ENCODE measurements around the gene TMEM131L.

- TF ChIP-seq CTCF (IDR thresholded peaks at IDR 0.05; ENCODE audit: extremely low read depth in 1 of 2, insufficient read depth in 1 of 2, low read depth in 1 of 2, low read length in 2 of 2), result no peak
- no peak for TF ChIP-seq EZH2 (IDR thresholded peaks at IDR 0.05; ENCODE audit: borderline replicate concordance, low read depth, low read length, severe bottlenecking)
- TF ChIP-seq POLR2A (IDR thresholded peaks at IDR 0.05; ENCODE audit: low read depth, low read length), result no peak
- no peak for TF ChIP-seq POLR2AphosphoS5 (IDR thresholded peaks at IDR 0.05; ENCODE audit: insufficient read depth, low read depth, low read length)
- no peak for TF ChIP-seq JUN (IDR thresholded peaks at IDR 0.05; ENCODE audit: borderline replicate concordance, insufficient read depth, insufficient read length, low read depth)
- TF ChIP-seq, protein P1, sequence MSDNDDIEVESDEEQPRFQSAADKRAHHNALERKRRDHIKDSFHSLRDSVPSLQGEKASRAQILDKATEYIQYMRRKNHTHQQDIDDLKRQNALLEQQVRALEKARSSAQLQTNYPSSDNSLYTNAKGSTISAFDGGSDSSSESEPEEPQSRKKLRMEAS (IDR thresholded peaks at IDR 0.05; ENCODE audit: insufficient read depth, insufficient read length), result no peak
Measured at GRCh38 chr4:153449338-153449737, 16.8 kb upstream of the TMEM131L start.

Data from endothelial cell of umbilical vein (primary cell).